OCI-LY1 (cell line): ENCODE measurements around the gene SPATA20.

Experiments used
- H2AFZ ChIP-seq: fragments of 200-600 bp; sonication (generic), shearing (Covaris generic); 2 replicates; pipeline ENCODE4 v1.6.0; 2014; ENCODE audit warnings: antibody characterized with exemption, mild to moderate bottlenecking, low read length
- H3F3A ChIP-seq: fragments of 200-600 bp; sonication (generic), shearing (Covaris generic); 2 replicates; pipeline ENCODE4 v1.6.0; 2014; ENCODE audit warnings: mild to moderate bottlenecking, antibody characterized with exemption, low read length, moderate library complexity; ENCODE audit not compliant: insufficient read depth
- H3K27ac ChIP-seq: fragments of 200-600 bp; sonication (generic); 2 replicates; pipeline ENCODE4 v1.5.1; 2014; ENCODE audit warnings: low read length, mixed run types, mild to moderate bottlenecking, low read depth; ENCODE audit not compliant: poor library complexity, severe bottlenecking
- H3K27me3 ChIP-seq: fragments of 200-600 bp; sonication (generic); 2 replicates; pipeline ENCODE4 v1.6.0; 2014; ENCODE audit warnings: antibody characterized with exemption, mild to moderate bottlenecking, low read length, moderate library complexity; ENCODE audit not compliant: insufficient read depth
- H3K36me3 ChIP-seq: fragments of 200-600 bp; sonication (generic); 2 replicates; pipeline ENCODE4 v1.6.1; 2014; ENCODE audit warnings: mild to moderate bottlenecking, antibody characterized with exemption, low read length, moderate library complexity, mixed read lengths; ENCODE audit not compliant: insufficient read depth
- H3K4me1 ChIP-seq: fragments of 200-600 bp; sonication (generic); 2 replicates; pipeline ENCODE4 v1.5.1; 2014; ENCODE audit warnings: mild to moderate bottlenecking, low read length, moderate library complexity; ENCODE audit not compliant: insufficient read depth, severe bottlenecking
- H3K4me2 ChIP-seq: fragments of 200-600 bp; sonication (generic), shearing (Covaris generic); 2 replicates; pipeline ENCODE4 v1.6.1; 2014; ENCODE audit warnings: low read length
- H3K4me3 ChIP-seq: fragments of 200-600 bp; sonication (generic); 2 replicates; pipeline ENCODE4 v1.5.1; 2014; ENCODE audit warnings: low read length, low read depth, mild to moderate bottlenecking, mixed read lengths; ENCODE audit not compliant: poor library complexity, severe bottlenecking
- H3K79me2 ChIP-seq: fragments of 200-600 bp; shearing (Covaris generic); 2 replicates; pipeline ENCODE4 v1.6.1; 2016; ENCODE audit warnings: mixed run types, low read length, mixed read lengths; ENCODE audit not compliant: insufficient read depth
- H3K9ac ChIP-seq: fragments of 200-600 bp; sonication (generic), shearing (Covaris generic); 2 replicates; pipeline ENCODE4 v1.6.1; 2014; ENCODE audit warnings: mild to moderate bottlenecking, low read length, mixed read lengths
- H3K9me2 ChIP-seq: fragments of 200-600 bp; sonication (generic), shearing (Covaris generic); 2 replicates; pipeline ENCODE4 v1.6.1; 2014; ENCODE audit warnings: low read depth, mild to moderate bottlenecking, low read length, mixed read lengths
- H3K9me3 ChIP-seq: fragments of 200-600 bp; shearing (Covaris generic); 2 replicates; pipeline ENCODE4 v1.6.1; 2014; ENCODE audit warnings: low read length, mixed read lengths
- H4K20me1 ChIP-seq: fragments of 200-600 bp; sonication (generic), shearing (Covaris generic); 2 replicates; pipeline ENCODE4 v1.6.0; 2016; ENCODE audit warnings: mild to moderate bottlenecking, low read length; ENCODE audit not compliant: insufficient read depth
- EZH2 ChIP-seq: fragments of 200-600 bp; sonication (generic), shearing (Covaris generic); IDR thresholded peaks from 2 replicates; pipeline ENCODE4 v1.8.0; 2017; ENCODE audit warnings: borderline replicate concordance, mixed run types, mild to moderate bottlenecking, antibody characterized with exemption, low read length, moderate library complexity, mixed read lengths
- TF ChIP-seq, protein P1 (sequence below): fragments of 200-600 bp; sonication (generic), shearing (Covaris generic); IDR thresholded peaks from 2 replicates; pipeline ENCODE4 v1.5.1; 2017; ENCODE audit warnings: mild to moderate bottlenecking, antibody characterized with exemption, low read length, moderate library complexity, mixed read lengths

The SPATA20 gene

DNA sequence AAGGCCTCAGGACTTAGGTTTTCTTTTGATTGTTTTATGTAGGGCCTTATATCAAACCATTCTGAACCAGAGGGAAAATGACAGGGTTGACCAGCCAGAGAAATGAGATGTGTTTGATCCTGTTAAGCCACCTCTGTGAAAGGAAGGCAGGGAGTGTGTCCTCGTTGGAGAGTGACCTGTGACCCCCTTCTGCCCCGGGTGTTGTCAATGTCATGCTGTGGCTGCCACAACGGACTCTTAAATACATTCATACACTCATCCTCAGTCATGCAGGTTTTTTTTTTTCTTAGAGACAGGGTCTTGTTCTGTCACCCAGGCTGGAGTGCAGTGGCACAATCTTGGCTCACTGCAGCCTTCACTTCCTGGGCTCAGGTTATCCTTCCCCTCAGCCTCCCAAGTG is 32.6 kb upstream of the SPATA20 start:
- Histone ChIP-seq H3K4me2 (no peak overlapping the region), H4K20me1 (no peaks in the 10 kb centered on the region), H3K79me2 (no peaks in the 10 kb centered on the region), H3K9me3 (no peaks in the 10 kb centered on the region), H3K9ac (no peak overlapping the region), H2AFZ (no peak overlapping the region), H3K27me3 (peaks cover 4% of the 10 kb centered on the region), H3K27ac (no peak overlapping the region), H3K36me3 (no peaks in the 10 kb centered on the region), H3K4me3 (no peak overlapping the region), H3K4me1 (no peaks in the 10 kb centered on the region), H3K9me2 (no peaks in the 10 kb centered on the region), H3F3A (no peaks in the 10 kb centered on the region)
- TF ChIP-seq, protein P1, sequence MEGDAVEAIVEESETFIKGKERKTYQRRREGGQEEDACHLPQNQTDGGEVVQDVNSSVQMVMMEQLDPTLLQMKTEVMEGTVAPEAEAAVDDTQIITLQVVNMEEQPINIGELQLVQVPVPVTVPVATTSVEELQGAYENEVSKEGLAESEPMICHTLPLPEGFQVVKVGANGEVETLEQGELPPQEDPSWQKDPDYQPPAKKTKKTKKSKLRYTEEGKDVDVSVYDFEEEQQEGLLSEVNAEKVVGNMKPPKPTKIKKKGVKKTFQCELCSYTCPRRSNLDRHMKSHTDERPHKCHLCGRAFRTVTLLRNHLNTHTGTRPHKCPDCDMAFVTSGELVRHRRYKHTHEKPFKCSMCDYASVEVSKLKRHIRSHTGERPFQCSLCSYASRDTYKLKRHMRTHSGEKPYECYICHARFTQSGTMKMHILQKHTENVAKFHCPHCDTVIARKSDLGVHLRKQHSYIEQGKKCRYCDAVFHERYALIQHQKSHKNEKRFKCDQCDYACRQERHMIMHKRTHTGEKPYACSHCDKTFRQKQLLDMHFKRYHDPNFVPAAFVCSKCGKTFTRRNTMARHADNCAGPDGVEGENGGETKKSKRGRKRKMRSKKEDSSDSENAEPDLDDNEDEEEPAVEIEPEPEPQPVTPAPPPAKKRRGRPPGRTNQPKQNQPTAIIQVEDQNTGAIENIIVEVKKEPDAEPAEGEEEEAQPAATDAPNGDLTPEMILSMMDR = no peak
- no peak for TF ChIP-seq EZH2

DNA sequence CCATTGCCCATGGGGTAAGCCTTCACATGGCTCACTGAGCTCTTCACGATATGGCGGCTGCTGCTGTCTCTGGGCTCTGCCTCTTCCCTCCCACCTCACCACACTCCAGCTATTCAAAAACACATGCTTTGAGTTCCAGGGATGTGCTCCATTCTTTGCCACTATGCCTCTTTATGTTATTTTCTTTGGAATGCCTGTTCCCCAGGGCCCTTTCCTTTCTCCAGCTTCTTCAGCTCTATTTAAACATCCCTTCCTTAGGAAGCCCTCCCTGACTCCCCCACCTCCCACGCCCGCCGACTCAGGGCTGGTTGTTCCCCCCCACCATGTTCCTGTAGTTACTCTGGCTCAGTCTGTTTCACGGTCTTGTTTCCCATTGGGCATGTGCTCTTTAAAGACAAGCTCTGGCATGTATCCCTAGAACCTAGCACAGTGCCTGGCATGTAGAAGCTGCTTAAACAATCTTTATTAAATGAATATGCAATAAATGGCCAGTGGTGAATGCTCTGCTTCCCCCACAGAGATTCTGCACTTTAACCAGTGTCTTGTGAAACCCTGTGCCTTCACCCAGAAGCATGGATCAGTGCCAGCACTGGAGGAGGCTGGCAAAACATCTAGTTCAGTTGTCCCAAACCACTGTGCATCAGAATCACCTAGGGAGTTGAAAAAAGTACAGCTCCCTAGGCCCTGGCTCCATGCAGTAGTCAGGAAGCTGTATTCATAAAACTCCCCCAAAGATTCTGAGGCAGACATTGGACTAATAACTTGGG is 31.9 kb upstream of the SPATA20 start:
- H3K4me2 ChIP-seq = no peak overlapping the region
- no peak overlapping the region for H2AFZ ChIP-seq
- TF ChIP-seq, protein P1 = no peak
- no peak for TF ChIP-seq EZH2
- no peaks in the 10 kb centered on the region for H3F3A ChIP-seq
- H3K9me3 ChIP-seq = no peaks in the 10 kb centered on the region
- H3K4me3 ChIP-seq = no peak overlapping the region
- H3K9me2 ChIP-seq = no peaks in the 10 kb centered on the region
- no peak overlapping the region for H3K9ac ChIP-seq
- no peaks in the 10 kb centered on the region for H3K36me3 ChIP-seq
- H3K27ac ChIP-seq = no peak overlapping the region
- H3K4me1 ChIP-seq = no peaks in the 10 kb centered on the region
- peaks cover 4% of the 10 kb centered on the region for H3K27me3 ChIP-seq
- H3K79me2 ChIP-seq = no peaks in the 10 kb centered on the region
- no peaks in the 10 kb centered on the region for H4K20me1 ChIP-seq

DNA sequence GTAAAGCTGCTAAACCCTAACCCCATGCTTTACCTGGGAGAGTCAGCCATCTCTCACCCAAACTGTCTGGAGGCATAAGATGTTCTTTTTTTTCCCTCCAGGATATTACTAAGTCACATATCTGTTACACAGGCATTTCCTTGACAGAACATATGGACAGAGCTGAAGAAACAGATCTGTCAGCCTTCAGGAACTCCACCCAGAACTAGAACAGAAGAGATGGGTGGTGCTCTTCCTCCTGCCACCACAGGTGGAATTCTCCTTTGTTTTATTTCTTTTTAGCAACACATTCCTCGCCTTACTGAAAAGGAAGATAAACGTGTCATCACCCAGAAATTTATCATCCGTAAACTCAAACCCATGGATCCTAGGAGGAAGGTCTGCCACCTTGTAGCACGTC is 30.0 kb upstream of the SPATA20 start:
- Histone ChIP-seq H3K36me3 (no peaks in the 10 kb centered on the region), H3K27me3 (no peaks in the 10 kb centered on the region; the same call in 1 of the 2 replicates), H3K4me3 (no peak overlapping the region), H2AFZ (no peak overlapping the region), H3F3A (no peaks in the 10 kb centered on the region), H3K4me2 (no peak overlapping the region), H3K79me2 (no peaks in the 10 kb centered on the region), H3K4me1 (no peaks in the 10 kb centered on the region), H4K20me1 (no peaks in the 10 kb centered on the region), H3K9me3 (no peaks in the 10 kb centered on the region), H3K9me2 (no peaks in the 10 kb centered on the region), H3K9ac (no peak overlapping the region), H3K27ac (no peak overlapping the region)
- TF ChIP-seq, protein P1 = no peak
- TF ChIP-seq EZH2 = no peak
